GM06990 (cell line): ENCODE measurements around the gene RCN1.
"Not testable (repeated sequence)": the region's sequence is repeated elsewhere in the genome, so short reads cannot be mapped to it uniquely, and the experiment has no call there.

ENCODE experiments used
- DNase-seq: peaks from one replicate; pipeline ENCODE4 v3.0.0-alpha.2; 2011; ENCODE audit not compliant: insufficient read length; ENCODE audit errors: extremely low read depth
- H3K27me3 ChIP-seq: replicated peaks from 2 replicates; pipeline ENCODE4 v1.6.0; 2011; ENCODE audit warnings: low read length; ENCODE audit not compliant: control insufficient read depth, insufficient read depth
- H3K36me3 ChIP-seq: 2 replicates; pipeline ENCODE4 v1.5.1; 2011; ENCODE audit warnings: low read length; ENCODE audit not compliant: control insufficient read depth, insufficient read depth
- H3K4me3 ChIP-seq: replicated peaks from 2 replicates; pipeline ENCODE4 v1.5.1; 2011; ENCODE audit warnings: low read depth, mild to moderate bottlenecking, control low read depth, low read length
- CTCF ChIP-seq: IDR thresholded peaks from 2 replicates; pipeline ENCODE4 v1.5.1; 2011; ENCODE audit warnings: low read length, control low read depth, mild to moderate bottlenecking, inconsistent platforms; ENCODE audit not compliant: insufficient read depth, poor library complexity, severe bottlenecking

Gene RCN1

GRCh38 chr11:32098142-32098903 lies 7.4 kb downstream of the RCN1 start:
- DNase-seq: no peak
- no peaks in the 10 kb centered on the region for H3K27me3 ChIP-seq
- no peak for TF ChIP-seq CTCF
- H3K4me3 ChIP-seq: no peak overlapping the region
- peaks cover 21% of the 10 kb centered on the region for H3K36me3 ChIP-seq

- DNase-seq: no peak
- TF ChIP-seq CTCF: no peak
- H3K36me3 ChIP-seq: peaks cover 20% of the 10 kb centered on the region
- H3K4me3 ChIP-seq: no peak overlapping the region
- no peaks in the 10 kb centered on the region for H3K27me3 ChIP-seq
These were observed 8.6 kb downstream of the RCN1 start for GRCh38 chr11:32099516-32099915.

- TF ChIP-seq CTCF: no peak
- DNase-seq: no peak
- Histone ChIP-seq H3K4me3 (no peak overlapping the region), H3K27me3 (no peaks in the 10 kb centered on the region), H3K36me3 (peaks cover 20% of the 10 kb centered on the region)
These were observed 9.6 kb downstream of the RCN1 start for GRCh38 chr11:32100495-32100894.

- H3K27me3 ChIP-seq: no peaks in the 10 kb centered on the region
- TF ChIP-seq CTCF: no peak
- peaks cover 20% of the 10 kb centered on the region for H3K36me3 ChIP-seq
- H3K4me3 ChIP-seq: no peak overlapping the region
- no peak for DNase-seq
These were observed 10.9 kb downstream of the RCN1 start for GRCh38 chr11:32101791-32102190.

GRCh38 chr11:32103121-32103719 lies 12.3 kb downstream of the RCN1 start:
- not testable (repeated sequence) for DNase-seq, H3K27me3 ChIP-seq, H3K4me3 ChIP-seq
- H3K36me3 ChIP-seq: peaks cover 19% of the 10 kb centered on the region

GRCh38 chr11:32103941-32104340 lies 13.1 kb downstream of the RCN1 start:
- no peak for TF ChIP-seq CTCF
- no peak for DNase-seq
- no peaks in the 10 kb centered on the region for H3K27me3 ChIP-seq
- peaks cover 14% of the 10 kb centered on the region for H3K36me3 ChIP-seq
- no peak overlapping the region for H3K4me3 ChIP-seq
